Lower lobe of right lung (tissue), 2 donors: ENCODE measurements around the gene ST6GALNAC3. TPM values are rescaled to one million over a fixed set of nuclear protein-coding genes. Genes with fewer than 3 reads are reported as not detected.

ENCODE experiments used
- ATAC-seq, 2 donors: fragments of 200-7000 bp; cut with Tn5 transposase; one replicate each; pipeline ENCODE4 v1.9.1; 2020 to 2022; ENCODE audit warnings: mild to moderate bottlenecking in 2 of 2, moderate library complexity in 2 of 2
- DNase-seq: peaks from one replicate; pipeline ENCODE4 v3.0.0-alpha.2; 2020
- H3K27ac ChIP-seq: fragments of 200-600 bp; one replicate; pipeline ENCODE4 v1.8.0; 2022
- H3K27me3 ChIP-seq: fragments of 200-600 bp; one replicate; pipeline ENCODE4 v1.8.0; 2022; ENCODE audit warnings: low read depth
- H3K36me3 ChIP-seq: fragments of 200-600 bp; one replicate; pipeline ENCODE4 v1.8.0; 2022; ENCODE audit warnings: mild to moderate bottlenecking
- H3K4me1 ChIP-seq: fragments of 200-600 bp; one replicate; pipeline ENCODE4 v1.8.0; 2022
- H3K4me3 ChIP-seq: fragments of 200-600 bp; one replicate; pipeline ENCODE4 v1.8.0; 2022; ENCODE audit warnings: mild to moderate bottlenecking
- H3K9me3 ChIP-seq: fragments of 200-600 bp; one replicate; pipeline ENCODE4 v1.8.0; 2022
- CTCF ChIP-seq: fragments of 200-600 bp; IDR thresholded peaks from one replicate; pipeline ENCODE4 v1.8.0; 2022; ENCODE audit warnings: antibody characterized with exemption, mild to moderate bottlenecking
- intact Hi-C: fragments of 100-400 bp; cut with DNase I; formaldehyde crosslinking; loops from one replicate; pipeline ENCODE4 v1.11.0; 2022
- total RNA-seq: library from RNA; stranded (reverse); fragmentation: NEBNext Ultra II Directional; extraction: Animal tissue kit (Norgen Biotek cat#: 25700); gene quantifications from one replicate; pipeline ENCODE4 v1.2.1, GENCODE V29; 2021
- donor health status: DM: no; HTN: yes; CAD: no; lungs with severe emphysema.

The ST6GALNAC3 gene
- total RNA-seq, 1 donor from 2014 or later: 8.8 TPM

GRCh38 chr1:76473591-76473990 lies 399.0 kb downstream of the ST6GALNAC3 start:
- intact Hi-C loops: no loop called here
- Histone ChIP-seq H3K36me3 (no peaks in the 10 kb centered on the region), H3K9me3 (no peaks in the 10 kb centered on the region), H3K4me3 (no peak overlapping the region), H3K4me1 (no peaks in the 10 kb centered on the region), H3K27ac (no peak overlapping the region), H3K27me3 (no peaks in the 10 kb centered on the region)
- TF ChIP-seq CTCF: no peak
- no peak for DNase-seq
- no peak for ATAC-seq

- Histone ChIP-seq H3K4me1 (no peaks in the 10 kb centered on the region), H3K4me3 (no peak overlapping the region), H3K27me3 (no peaks in the 10 kb centered on the region), H3K36me3 (no peaks in the 10 kb centered on the region), H3K27ac (no peak overlapping the region), H3K9me3 (no peaks in the 10 kb centered on the region)
- no peak for TF ChIP-seq CTCF
- ATAC-seq (no peak), DNase-seq (no peak)
- intact Hi-C loops: no loop called here
Measured at GRCh38 chr1:76474922-76475321, 400.4 kb downstream of the ST6GALNAC3 start.

- H3K4me1 ChIP-seq: no peaks in the 10 kb centered on the region
- H3K9me3 ChIP-seq: no peaks in the 10 kb centered on the region
- ATAC-seq: no peak
- TF ChIP-seq CTCF: no peak
- H3K36me3 ChIP-seq: no peaks in the 10 kb centered on the region
- no peak for DNase-seq
- H3K4me3 ChIP-seq: no peak overlapping the region
- intact Hi-C loops: no loop called here
- no peaks in the 10 kb centered on the region for H3K27me3 ChIP-seq
- no peak overlapping the region for H3K27ac ChIP-seq
Measured at GRCh38 chr1:76477156-76477555, 402.6 kb downstream of the ST6GALNAC3 start.

GRCh38 chr1:76480827-76481226 lies 406.3 kb downstream of the ST6GALNAC3 start:
- ATAC-seq (no peak), DNase-seq (no peak)
- Histone ChIP-seq H3K27me3 (no peaks in the 10 kb centered on the region), H3K9me3 (no peaks in the 10 kb centered on the region), H3K4me3 (no peak overlapping the region), H3K36me3 (no peaks in the 10 kb centered on the region), H3K4me1 (no peaks in the 10 kb centered on the region), H3K27ac (no peak overlapping the region)
- intact Hi-C loops: no loop called here
- TF ChIP-seq CTCF: no peak

GRCh38 chr1:76481672-76482071 lies 407.1 kb downstream of the ST6GALNAC3 start:
- TF ChIP-seq CTCF: no peak
- Histone ChIP-seq H3K4me3 (no peak overlapping the region), H3K27me3 (no peaks in the 10 kb centered on the region), H3K4me1 (no peaks in the 10 kb centered on the region), H3K36me3 (no peaks in the 10 kb centered on the region), H3K27ac (no peak overlapping the region), H3K9me3 (no peaks in the 10 kb centered on the region)
- intact Hi-C loops: no loop called here
- DNase-seq (no peak), ATAC-seq (no peak)

GRCh38 chr1:76482272-76482671 lies 407.7 kb downstream of the ST6GALNAC3 start:
- DNase-seq (no peak), ATAC-seq (no peak)
- Histone ChIP-seq H3K9me3 (no peaks in the 10 kb centered on the region), H3K27ac (no peak overlapping the region), H3K4me3 (no peak overlapping the region), H3K4me1 (no peaks in the 10 kb centered on the region), H3K36me3 (no peaks in the 10 kb centered on the region), H3K27me3 (no peaks in the 10 kb centered on the region)
- intact Hi-C loops: no loop called here
- TF ChIP-seq CTCF: no peak
